Stimulated activated CD8-positive, alpha-beta memory T cell treated with anti-CD3 and anti-CD28 coated beads, Interleukin-2, amount 100 ng/mL, for 1 hour (primary cell): ENCODE results near the gene YDJC.

ENCODE experiments used
- DNase-seq, 2 donors: peaks; one replicate each; pipeline ENCODE4 v3.0.0-alpha.2; 2020; ENCODE audit warnings: low read depth in 2 of 2

Gene YDJC

DNA sequence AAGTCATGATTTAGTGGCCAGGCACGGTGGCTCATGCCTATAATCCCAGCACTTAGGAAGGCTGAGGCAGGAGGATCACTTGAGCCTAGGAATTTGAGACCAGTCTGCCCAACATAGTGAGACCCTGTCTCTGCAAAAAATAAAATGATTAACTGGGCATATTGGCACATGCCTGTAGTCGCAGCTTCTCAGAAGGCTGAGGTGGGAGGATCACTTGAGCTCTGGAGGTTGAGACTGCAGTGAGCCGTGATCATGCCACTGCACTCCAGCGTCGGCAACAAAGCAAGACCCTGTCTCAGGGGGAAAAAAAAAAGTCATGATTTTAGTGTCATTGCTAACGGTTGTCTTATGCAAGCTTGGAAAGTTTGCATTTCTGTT, 50.4 kb downstream of the YDJC start:
- DNase-seq, result no peak
